ENCODE data around the gene PTGES3. TPM values are rescaled to one million over a fixed set of nuclear protein-coding genes. Genes with fewer than 3 reads are reported as not detected.

Gene PTGES3
- total RNA-seq, 1 donor from 2014 or later: 180 TPM

DNA sequence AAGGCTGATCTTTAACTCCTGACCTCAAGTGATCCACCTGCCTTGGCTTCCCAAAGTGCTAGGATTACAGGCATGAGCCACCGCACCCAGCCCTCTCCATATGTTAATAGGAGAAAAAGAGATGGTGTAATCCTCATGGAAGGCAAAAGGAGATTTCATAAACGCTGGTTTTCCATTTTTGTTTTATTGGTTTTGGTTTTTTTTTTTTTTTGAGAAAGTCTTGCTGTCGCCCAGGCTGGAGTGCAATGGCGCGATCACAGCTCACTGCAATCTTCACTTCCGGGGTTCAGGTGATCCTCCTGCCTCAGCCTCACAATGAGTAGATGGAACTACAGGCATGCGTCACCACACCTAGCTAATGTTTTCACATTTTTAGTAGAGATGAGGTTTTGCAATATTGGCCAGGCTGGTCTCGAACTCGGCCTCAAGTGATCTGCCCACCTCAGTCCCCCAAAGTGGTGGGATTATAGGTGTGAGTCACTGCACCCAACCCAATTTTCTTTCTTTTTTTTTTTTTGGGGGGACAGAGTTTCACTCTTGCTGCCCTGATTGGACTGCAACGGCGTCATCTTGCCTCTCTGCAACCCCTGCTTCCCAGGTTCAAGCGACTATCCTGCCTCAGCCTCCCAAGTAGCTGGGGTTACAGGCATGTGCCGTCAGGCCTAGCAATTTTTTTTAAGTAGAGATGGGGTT, 8.1 kb downstream of the PTGES3 start:
- TF ChIP-seq, protein P1, sequence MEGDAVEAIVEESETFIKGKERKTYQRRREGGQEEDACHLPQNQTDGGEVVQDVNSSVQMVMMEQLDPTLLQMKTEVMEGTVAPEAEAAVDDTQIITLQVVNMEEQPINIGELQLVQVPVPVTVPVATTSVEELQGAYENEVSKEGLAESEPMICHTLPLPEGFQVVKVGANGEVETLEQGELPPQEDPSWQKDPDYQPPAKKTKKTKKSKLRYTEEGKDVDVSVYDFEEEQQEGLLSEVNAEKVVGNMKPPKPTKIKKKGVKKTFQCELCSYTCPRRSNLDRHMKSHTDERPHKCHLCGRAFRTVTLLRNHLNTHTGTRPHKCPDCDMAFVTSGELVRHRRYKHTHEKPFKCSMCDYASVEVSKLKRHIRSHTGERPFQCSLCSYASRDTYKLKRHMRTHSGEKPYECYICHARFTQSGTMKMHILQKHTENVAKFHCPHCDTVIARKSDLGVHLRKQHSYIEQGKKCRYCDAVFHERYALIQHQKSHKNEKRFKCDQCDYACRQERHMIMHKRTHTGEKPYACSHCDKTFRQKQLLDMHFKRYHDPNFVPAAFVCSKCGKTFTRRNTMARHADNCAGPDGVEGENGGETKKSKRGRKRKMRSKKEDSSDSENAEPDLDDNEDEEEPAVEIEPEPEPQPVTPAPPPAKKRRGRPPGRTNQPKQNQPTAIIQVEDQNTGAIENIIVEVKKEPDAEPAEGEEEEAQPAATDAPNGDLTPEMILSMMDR (IDR thresholded peaks at IDR 0.05; ENCODE audit: partially characterized antibody, unreplicated experiment): no peak
- H3K27me3 Mint-ChIP-seq (ENCODE audit: unreplicated experiment): peaks cover 4% of the 10 kb centered on the region
- H3K9me3 Mint-ChIP-seq (ENCODE audit: unreplicated experiment): peaks cover 7% of the 10 kb centered on the region
- H3K4me3 Mint-ChIP-seq (ENCODE audit: unreplicated experiment): no peak overlapping the region
- H3K4me1 Mint-ChIP-seq (ENCODE audit: low read depth, unreplicated experiment): peaks cover 12% of the 10 kb centered on the region
- H3K27ac Mint-ChIP-seq (ENCODE audit: unreplicated experiment): no peak overlapping the region
- no peaks in the 10 kb centered on the region for H3K36me3 Mint-ChIP-seq (ENCODE audit: unreplicated experiment)
- no peak for DNase-seq

DNA sequence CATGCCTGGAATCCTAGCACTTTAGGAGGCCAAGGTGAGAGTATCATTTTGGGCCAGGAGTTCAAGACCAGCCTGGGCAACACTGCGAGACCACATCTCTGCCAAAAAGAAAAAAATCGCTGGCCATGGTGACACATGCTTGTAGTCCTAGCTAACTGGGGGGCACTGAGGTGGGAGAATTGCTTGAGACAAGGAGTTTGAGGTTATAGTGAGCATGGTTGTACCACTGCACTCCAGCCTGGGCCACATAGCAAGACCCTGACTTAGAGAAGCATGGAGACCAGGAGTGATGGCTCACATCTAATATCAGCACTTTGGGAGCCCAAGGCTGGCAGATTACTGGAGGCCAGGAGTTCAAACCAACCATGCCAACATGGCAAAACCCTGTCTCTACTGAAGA, 9.2 kb downstream of the PTGES3 start:
- no peak for DNase-seq
- H3K36me3 Mint-ChIP-seq (ENCODE audit: unreplicated experiment): no peaks in the 10 kb centered on the region

DNA sequence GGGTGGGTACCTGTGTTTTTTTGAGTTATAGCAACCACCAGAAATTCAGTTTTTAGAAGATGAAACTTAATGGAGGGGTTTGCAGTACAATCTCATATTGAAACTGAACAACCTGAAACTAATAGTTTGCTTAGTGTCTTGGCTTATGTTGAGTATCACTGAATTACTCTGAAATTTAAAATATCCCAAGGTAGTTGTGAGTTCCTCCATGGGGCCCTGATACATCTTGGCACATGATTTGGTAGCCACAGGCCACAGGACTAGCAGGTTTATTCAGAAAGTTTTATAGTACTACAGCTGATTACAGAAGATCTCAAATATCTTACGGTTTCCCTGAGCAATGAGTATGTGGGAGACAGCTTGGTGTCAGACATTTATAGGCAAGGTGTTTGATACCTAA, 10.4 kb downstream of the PTGES3 start:
- Mint-ChIP-seq H3K27me3 (ENCODE audit: unreplicated experiment) (no peaks in the 10 kb centered on the region), H3K9me3 (ENCODE audit: unreplicated experiment) (no peaks in the 10 kb centered on the region), H3K36me3 (ENCODE audit: unreplicated experiment) (no peaks in the 10 kb centered on the region), H3K4me3 (ENCODE audit: unreplicated experiment) (no peak overlapping the region), H3K4me1 (ENCODE audit: low read depth, unreplicated experiment) (peaks cover 1% of the 10 kb centered on the region), H3K27ac (ENCODE audit: unreplicated experiment) (no peak overlapping the region)
- no peak for DNase-seq
- TF ChIP-seq, protein P1 (IDR thresholded peaks at IDR 0.05; ENCODE audit: partially characterized antibody, unreplicated experiment): no peak

More for the DNA sequence above, 9.2 kb downstream of the PTGES3 start:
- H3K4me1 Mint-ChIP-seq (ENCODE audit: low read depth, unreplicated experiment): peaks cover 2% of the 10 kb centered on the region
- no peaks in the 10 kb centered on the region for H3K9me3 Mint-ChIP-seq (ENCODE audit: unreplicated experiment)
- peaks cover under 1% of the 10 kb centered on the region for H3K27me3 Mint-ChIP-seq (ENCODE audit: unreplicated experiment)
- peak overlapping the region; percentile 17 for H3K27ac Mint-ChIP-seq (ENCODE audit: unreplicated experiment)
- no peak overlapping the region for H3K4me3 Mint-ChIP-seq (ENCODE audit: unreplicated experiment)
- TF ChIP-seq, protein P1 (IDR thresholded peaks at IDR 0.05; ENCODE audit: partially characterized antibody, unreplicated experiment): no peak

DNA sequence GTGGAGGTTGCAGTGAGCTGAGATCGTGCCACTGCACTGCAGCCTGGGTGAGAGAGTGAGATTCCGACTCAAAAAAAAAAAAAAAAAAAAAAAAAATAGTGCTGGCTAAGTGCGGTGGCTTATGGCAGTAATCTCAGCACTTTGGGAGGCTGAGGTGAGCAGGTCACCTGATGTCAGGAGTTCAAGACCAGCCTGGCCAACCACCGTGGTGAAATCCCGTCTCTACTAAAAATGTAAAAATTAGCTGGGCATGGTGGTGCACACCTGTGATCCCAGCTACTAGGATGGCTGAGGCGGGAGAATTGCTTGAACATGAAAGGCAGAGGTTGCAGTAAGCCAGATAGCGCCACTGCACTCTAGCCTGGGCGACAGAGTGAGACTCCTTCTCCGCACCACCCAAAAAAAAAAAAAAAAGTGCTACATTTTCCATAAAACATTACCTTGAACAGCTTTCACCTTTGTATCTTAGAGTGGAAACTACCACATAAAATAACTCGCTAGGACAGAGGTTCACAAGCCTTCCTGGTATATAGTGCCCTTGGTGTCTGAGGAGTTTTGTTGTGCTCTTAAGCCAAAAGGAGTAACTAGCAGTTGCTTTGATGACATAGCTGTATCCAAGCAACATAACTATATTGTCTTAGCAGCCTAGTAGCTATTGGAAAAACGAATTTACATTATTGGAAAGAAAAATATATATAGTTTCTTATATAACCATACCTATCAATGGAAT, 11.1 kb downstream of the PTGES3 start:
- H3K9me3 Mint-ChIP-seq (ENCODE audit: unreplicated experiment): no peaks in the 10 kb centered on the region
- DNase-seq: no peak
- no peak overlapping the region for H3K4me3 Mint-ChIP-seq (ENCODE audit: unreplicated experiment)
- H3K27ac Mint-ChIP-seq (ENCODE audit: unreplicated experiment): no peak overlapping the region
- H3K27me3 Mint-ChIP-seq (ENCODE audit: unreplicated experiment): no peaks in the 10 kb centered on the region
- TF ChIP-seq, protein P1 (IDR thresholded peaks at IDR 0.05; ENCODE audit: partially characterized antibody, unreplicated experiment): no peak
- peaks cover under 1% of the 10 kb centered on the region for H3K4me1 Mint-ChIP-seq (ENCODE audit: low read depth, unreplicated experiment)
- H3K36me3 Mint-ChIP-seq (ENCODE audit: unreplicated experiment): no peaks in the 10 kb centered on the region

DNA sequence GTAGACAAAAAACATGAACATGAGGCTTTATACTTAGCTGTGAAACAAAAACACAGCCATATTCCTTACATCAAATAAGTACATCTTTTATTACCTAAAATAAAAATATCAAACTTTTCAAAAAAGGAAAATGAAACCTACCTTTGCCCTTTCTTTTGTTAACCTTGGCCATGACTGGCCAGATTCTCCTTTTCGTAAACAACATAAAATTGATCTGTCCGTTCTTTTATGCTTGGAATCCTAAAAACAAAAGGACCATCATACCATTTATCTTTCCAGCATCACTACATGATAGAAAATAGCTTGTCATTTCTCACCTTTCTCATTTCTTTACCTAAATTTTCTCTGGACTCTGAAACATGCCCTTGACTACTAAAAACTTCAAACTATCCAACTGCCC, 16.5 kb downstream of the PTGES3 start:
- TF ChIP-seq, protein P1 (IDR thresholded peaks at IDR 0.05; ENCODE audit: partially characterized antibody, unreplicated experiment): no peak
- H3K9me3 Mint-ChIP-seq (ENCODE audit: unreplicated experiment): no peaks in the 10 kb centered on the region
- DNase-seq: no peak
- no peaks in the 10 kb centered on the region for H3K27me3 Mint-ChIP-seq (ENCODE audit: unreplicated experiment)
- H3K4me1 Mint-ChIP-seq (ENCODE audit: low read depth, unreplicated experiment): no peaks in the 10 kb centered on the region
- no peak overlapping the region for H3K4me3 Mint-ChIP-seq (ENCODE audit: unreplicated experiment)
- H3K36me3 Mint-ChIP-seq (ENCODE audit: unreplicated experiment): no peaks in the 10 kb centered on the region
- no peak overlapping the region for H3K27ac Mint-ChIP-seq (ENCODE audit: unreplicated experiment)
